HepG2 (cell line): ENCODE results near the gene CEP164. TPM values are rescaled to one million over a fixed set of nuclear protein-coding genes. Genes with fewer than 3 reads are reported as not detected.
A peak's percentile ranks its signal among the peaks of the same experiment; 100 is the strongest.

Experiments used
- HMGA1 ChIP-seq: sonication (generic); formaldehyde crosslinking; conservative IDR thresholded peaks from 2 replicates; pipeline ENCODE4 v1.4.0; 2020; ENCODE audit warnings: missing genetic modification reagents
- HNRNPLL ChIP-seq: fragments of 200-400 bp; formaldehyde crosslinking; IDR thresholded peaks from 2 replicates; pipeline ENCODE4 v1.6.1; 2017; ENCODE audit warnings: mild to moderate bottlenecking, low read depth, low read length; ENCODE audit not compliant: poor library complexity, severe bottlenecking
- KAT8 ChIP-seq: IDR thresholded peaks from 2 replicates; pipeline ENCODE4 v1.6.1; 2016; ENCODE audit warnings: missing genetic modification reagents, missing compliant biosample characterization
- MIER3 ChIP-seq: IDR thresholded peaks from 2 replicates; pipeline ENCODE4 v1.6.1; 2016; ENCODE audit warnings: missing compliant biosample characterization, borderline replicate concordance
- PHF21A ChIP-seq: sonication (generic); formaldehyde crosslinking; IDR thresholded peaks from 2 replicates; pipeline ENCODE4 v1.5.0; 2020; ENCODE audit warnings: mild to moderate bottlenecking, missing genetic modification reagents
- RAD51 ChIP-seq: fragments of 450-650 bp; IDR thresholded peaks from 2 replicates; pipeline ENCODE4 v1.6.1; 2016; ENCODE audit warnings: borderline replicate concordance
- ZNF616 ChIP-seq: sonication (generic); formaldehyde crosslinking; IDR thresholded peaks from 2 replicates; pipeline ENCODE4 v1.5.0; 2020; ENCODE audit warnings: low read depth, mild to moderate bottlenecking, missing genetic modification reagents
- ZNF850 ChIP-seq: sonication (generic); formaldehyde crosslinking; conservative IDR thresholded peaks from 2 replicates; pipeline ENCODE4 v1.9.0; 2021; ENCODE audit warnings: mild to moderate bottlenecking, missing genetic modification reagents
- ZSCAN31 ChIP-seq: sonication (generic); formaldehyde crosslinking; IDR thresholded peaks from 2 replicates; pipeline ENCODE4 v1.5.0; 2020; ENCODE audit warnings: low read depth, mild to moderate bottlenecking, missing genetic modification reagents
- polyA plus RNA-seq, 8 experiments: library from polyadenylated mRNA; depleted of rRNA in 3 of 8; stranded (reverse) in 7 of 8; unstranded in 1 of 8; fragments of >200 nt; fragmentation: Illumina TruSeq in 4 of 8; extraction: Trizol in 4 of 8; gene quantifications; 2 replicates each; pipeline versions ENCODE4 v1.2.1 to v1.2.3, GENCODE V29; 2011 to 2016; ENCODE audit warnings: low read depth in 4 of 8, missing spikeins in 1 of 8, mixed read lengths in 1 of 8; ENCODE audit not compliant: insufficient read depth in 1 of 8
- total RNA-seq, 5 experiments: library from RNA; depleted of rRNA; stranded (reverse); fragments of >200 nt; fragmentation: Illumina TruSeq; extraction: Trizol; gene quantifications; 2 replicates each; pipeline ENCODE4 v1.2.3, GENCODE V29; 2016; ENCODE audit warnings: low read depth in 1 of 5
- TF ChIP-seq, protein P1 (sequence below): sonication (generic); formaldehyde crosslinking; IDR thresholded peaks from 2 replicates; pipeline ENCODE4 v1.4.0; 2020; ENCODE audit warnings: missing genetic modification reagents
- TF ChIP-seq, protein P2 (sequence below): sonication (generic); formaldehyde crosslinking; IDR thresholded peaks from 2 replicates; pipeline ENCODE4 v1.9.0; 2021; ENCODE audit warnings: mild to moderate bottlenecking, missing genetic modification reagents
- TF ChIP-seq, protein P3 (sequence below): sonication (generic); formaldehyde crosslinking; IDR thresholded peaks from 2 replicates; pipeline ENCODE4 v1.5.1; 2020; ENCODE audit warnings: mild to moderate bottlenecking, missing genetic modification reagents, borderline replicate concordance
- TF ChIP-seq, protein P4 (sequence below): sonication (generic); formaldehyde crosslinking; IDR thresholded peaks from 2 replicates; pipeline ENCODE4 v1.5.0; 2020; ENCODE audit warnings: missing genetic modification reagents, mild to moderate bottlenecking, borderline replicate concordance
- TF ChIP-seq, protein P5 (sequence below): sonication (generic); formaldehyde crosslinking; IDR thresholded peaks from 2 replicates; pipeline ENCODE4 v1.4.0; 2020; ENCODE audit warnings: missing genetic modification reagents, borderline replicate concordance
- TF ChIP-seq, protein P6 (sequence below): sonication (generic); formaldehyde crosslinking; conservative IDR thresholded peaks from 2 replicates; pipeline ENCODE4 v1.8.0; 2022; ENCODE audit warnings: low read depth, missing genetic modification reagents

Gene CEP164
- total and polyA plus RNA-seq, 2 of the 13 experiments (the other 11 are each of a cell fraction or from before 2014, with no cell fraction given), result 11.4 to 15.2 TPM

DNA sequence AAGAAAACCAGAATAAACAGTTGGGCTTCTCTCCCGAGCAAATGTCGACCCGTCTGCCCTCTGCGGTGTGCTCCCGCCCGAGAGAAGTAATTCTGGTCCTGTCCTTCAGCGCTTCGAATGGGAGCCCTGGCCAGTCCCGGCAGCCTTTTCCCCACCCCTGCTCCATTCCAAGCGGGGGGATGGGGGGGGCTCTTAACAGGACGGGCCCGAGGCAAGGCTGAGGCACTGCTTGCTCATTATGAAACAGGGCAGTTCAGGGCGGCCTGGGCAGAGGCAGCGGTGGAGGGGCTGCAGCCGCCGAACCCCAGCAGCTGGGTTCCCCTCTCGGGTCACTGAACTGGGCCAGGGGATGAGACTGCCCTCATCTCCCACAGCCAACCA lies 27.4 kb upstream of the CEP164 start (continued):
- TF ChIP-seq, protein P1, sequence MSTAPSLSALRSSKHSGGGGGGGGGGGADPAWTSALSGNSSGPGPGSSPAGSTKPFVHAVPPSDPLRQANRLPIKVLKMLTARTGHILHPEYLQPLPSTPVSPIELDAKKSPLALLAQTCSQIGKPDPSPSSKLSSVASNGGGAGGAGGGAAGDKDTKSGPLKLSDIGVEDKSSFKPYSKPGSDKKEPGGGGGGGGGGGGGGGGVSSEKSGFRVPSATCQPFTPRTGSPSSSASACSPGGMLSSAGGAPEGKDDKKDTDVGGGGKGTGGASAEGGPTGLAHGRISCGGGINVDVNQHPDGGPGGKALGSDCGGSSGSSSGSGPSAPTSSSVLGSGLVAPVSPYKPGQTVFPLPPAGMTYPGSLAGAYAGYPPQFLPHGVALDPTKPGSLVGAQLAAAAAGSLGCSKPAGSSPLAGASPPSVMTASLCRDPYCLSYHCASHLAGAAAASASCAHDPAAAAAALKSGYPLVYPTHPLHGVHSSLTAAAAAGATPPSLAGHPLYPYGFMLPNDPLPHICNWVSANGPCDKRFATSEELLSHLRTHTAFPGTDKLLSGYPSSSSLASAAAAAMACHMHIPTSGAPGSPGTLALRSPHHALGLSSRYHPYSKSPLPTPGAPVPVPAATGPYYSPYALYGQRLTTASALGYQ (CRISPR knock-in tag), result no peak
- TF ChIP-seq, protein P2, sequence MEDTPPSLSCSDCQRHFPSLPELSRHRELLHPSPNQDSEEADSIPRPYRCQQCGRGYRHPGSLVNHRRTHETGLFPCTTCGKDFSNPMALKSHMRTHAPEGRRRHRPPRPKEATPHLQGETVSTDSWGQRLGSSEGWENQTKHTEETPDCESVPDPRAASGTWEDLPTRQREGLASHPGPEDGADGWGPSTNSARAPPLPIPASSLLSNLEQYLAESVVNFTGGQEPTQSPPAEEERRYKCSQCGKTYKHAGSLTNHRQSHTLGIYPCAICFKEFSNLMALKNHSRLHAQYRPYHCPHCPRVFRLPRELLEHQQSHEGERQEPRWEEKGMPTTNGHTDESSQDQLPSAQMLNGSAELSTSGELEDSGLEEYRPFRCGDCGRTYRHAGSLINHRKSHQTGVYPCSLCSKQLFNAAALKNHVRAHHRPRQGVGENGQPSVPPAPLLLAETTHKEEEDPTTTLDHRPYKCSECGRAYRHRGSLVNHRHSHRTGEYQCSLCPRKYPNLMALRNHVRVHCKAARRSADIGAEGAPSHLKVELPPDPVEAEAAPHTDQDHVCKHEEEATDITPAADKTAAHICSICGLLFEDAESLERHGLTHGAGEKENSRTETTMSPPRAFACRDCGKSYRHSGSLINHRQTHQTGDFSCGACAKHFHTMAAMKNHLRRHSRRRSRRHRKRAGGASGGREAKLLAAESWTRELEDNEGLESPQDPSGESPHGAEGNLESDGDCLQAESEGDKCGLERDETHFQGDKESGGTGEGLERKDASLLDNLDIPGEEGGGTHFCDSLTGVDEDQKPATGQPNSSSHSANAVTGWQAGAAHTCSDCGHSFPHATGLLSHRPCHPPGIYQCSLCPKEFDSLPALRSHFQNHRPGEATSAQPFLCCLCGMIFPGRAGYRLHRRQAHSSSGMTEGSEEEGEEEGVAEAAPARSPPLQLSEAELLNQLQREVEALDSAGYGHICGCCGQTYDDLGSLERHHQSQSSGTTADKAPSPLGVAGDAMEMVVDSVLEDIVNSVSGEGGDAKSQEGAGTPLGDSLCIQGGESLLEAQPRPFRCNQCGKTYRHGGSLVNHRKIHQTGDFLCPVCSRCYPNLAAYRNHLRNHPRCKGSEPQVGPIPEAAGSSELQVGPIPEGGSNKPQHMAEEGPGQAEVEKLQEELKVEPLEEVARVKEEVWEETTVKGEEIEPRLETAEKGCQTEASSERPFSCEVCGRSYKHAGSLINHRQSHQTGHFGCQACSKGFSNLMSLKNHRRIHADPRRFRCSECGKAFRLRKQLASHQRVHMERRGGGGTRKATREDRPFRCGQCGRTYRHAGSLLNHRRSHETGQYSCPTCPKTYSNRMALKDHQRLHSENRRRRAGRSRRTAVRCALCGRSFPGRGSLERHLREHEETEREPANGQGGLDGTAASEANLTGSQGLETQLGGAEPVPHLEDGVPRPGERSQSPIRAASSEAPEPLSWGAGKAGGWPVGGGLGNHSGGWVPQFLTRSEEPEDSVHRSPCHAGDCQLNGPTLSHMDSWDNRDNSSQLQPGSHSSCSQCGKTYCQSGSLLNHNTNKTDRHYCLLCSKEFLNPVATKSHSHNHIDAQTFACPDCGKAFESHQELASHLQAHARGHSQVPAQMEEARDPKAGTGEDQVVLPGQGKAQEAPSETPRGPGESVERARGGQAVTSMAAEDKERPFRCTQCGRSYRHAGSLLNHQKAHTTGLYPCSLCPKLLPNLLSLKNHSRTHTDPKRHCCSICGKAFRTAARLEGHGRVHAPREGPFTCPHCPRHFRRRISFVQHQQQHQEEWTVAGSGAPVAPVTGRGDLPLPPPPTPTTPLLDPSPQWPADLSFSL (CRISPR knock-in tag), result no peak
- TF ChIP-seq, protein P3, sequence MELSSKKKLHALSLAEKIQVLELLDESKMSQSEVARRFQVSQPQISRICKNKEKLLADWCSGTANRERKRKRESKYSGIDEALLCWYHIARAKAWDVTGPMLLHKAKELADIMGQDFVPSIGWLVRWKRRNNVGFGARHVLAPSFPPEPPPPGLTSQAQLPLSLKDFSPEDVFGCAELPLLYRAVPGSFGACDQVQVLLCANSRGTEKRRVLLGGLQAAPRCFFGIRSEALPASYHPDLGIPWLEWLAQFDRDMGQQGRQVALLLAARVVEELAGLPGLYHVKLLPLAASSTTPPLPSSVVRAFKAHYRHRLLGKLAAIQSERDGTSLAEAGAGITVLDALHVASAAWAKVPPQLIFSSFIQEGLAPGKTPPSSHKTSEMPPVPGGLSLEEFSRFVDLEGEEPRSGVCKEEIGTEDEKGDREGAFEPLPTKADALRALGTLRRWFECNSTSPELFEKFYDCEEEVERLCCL (CRISPR knock-in tag), result no peak
- 0 out of 2 replicates have a peak, but pooled peaks have one; percentile 15 for TF ChIP-seq ZSCAN31
- TF ChIP-seq ZNF850 (CRISPR knock-in tag), result no peak
- TF ChIP-seq, protein P4, sequence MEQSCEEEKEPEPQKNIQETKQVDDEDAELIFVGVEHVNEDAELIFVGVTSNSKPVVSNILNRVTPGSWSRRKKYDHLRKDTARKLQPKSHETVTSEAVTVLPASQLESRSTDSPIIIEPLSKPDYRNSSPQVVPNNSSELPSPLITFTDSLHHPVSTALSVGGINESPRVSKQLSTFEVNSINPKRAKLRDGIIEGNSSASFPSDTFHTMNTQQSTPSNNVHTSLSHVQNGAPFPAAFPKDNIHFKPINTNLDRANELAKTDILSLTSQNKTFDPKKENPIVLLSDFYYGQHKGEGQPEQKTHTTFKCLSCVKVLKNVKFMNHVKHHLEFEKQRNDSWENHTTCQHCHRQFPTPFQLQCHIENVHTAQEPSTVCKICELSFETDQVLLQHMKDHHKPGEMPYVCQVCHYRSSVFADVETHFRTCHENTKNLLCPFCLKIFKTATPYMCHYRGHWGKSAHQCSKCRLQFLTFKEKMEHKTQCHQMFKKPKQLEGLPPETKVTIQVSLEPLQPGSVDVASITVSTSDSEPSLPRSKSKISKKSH, result no peak
- TF ChIP-seq HMGA1, result no peak
- TF ChIP-seq PHF21A (CRISPR knock-in tag), result peak; percentile 35
- TF ChIP-seq, protein P5, sequence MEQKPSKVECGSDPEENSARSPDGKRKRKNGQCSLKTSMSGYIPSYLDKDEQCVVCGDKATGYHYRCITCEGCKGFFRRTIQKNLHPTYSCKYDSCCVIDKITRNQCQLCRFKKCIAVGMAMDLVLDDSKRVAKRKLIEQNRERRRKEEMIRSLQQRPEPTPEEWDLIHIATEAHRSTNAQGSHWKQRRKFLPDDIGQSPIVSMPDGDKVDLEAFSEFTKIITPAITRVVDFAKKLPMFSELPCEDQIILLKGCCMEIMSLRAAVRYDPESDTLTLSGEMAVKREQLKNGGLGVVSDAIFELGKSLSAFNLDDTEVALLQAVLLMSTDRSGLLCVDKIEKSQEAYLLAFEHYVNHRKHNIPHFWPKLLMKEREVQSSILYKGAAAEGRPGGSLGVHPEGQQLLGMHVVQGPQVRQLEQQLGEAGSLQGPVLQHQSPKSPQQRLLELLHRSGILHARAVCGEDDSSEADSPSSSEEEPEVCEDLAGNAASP (CRISPR knock-in tag), result peak; percentile 15; the same call in 1 of the 2 replicates
- peak; percentile 36 for TF ChIP-seq HNRNPLL
- TF ChIP-seq RAD51, result no peak
- no peak for TF ChIP-seq MIER3 (CRISPR knock-in tag)
- TF ChIP-seq KAT8 (CRISPR knock-in tag), result no peak
- TF ChIP-seq, protein P6, sequence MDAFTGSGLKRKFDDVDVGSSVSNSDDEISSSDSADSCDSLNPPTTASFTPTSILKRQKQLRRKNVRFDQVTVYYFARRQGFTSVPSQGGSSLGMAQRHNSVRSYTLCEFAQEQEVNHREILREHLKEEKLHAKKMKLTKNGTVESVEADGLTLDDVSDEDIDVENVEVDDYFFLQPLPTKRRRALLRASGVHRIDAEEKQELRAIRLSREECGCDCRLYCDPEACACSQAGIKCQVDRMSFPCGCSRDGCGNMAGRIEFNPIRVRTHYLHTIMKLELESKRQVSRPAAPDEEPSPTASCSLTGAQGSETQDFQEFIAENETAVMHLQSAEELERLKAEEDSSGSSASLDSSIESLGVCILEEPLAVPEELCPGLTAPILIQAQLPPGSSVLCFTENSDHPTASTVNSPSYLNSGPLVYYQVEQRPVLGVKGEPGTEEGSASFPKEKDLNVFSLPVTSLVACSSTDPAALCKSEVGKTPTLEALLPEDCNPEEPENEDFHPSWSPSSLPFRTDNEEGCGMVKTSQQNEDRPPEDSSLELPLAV (CRISPR knock-in tag), result no peak
- no peak for TF ChIP-seq ZNF616 (CRISPR knock-in tag)
